WTC11 (cell line): Measurements from ENCODE around the gene HSBP1L1. TPM values are rescaled to one million over a fixed set of nuclear protein-coding genes. Genes with fewer than 3 reads are reported as not detected.
A peak's percentile ranks its signal among the peaks of the same experiment; 100 is the strongest.

Experiments
- ATAC-seq: fragments of 200-7000 bp; cut with Tn5 transposase; 2 replicates; pipeline ENCODE4 v1.10.0; 2021; ENCODE audit warnings: mild to moderate bottlenecking, moderate library complexity
- CTCF ChIA-PET: fragments of 300-600 bp; sonication (Branson Sonifier 250); formaldehyde crosslinking; loops from one replicate; lab custom pipeline; 2021; ENCODE audit warnings: antibody characterized with exemption; lab: Charles Lee
- POLR2A ChIA-PET: fragments of 350-600 bp; sonication (Branson Sonifier 250); formaldehyde crosslinking; loops from one replicate; lab custom pipeline; 2021; ENCODE audit warnings: antibody characterized with exemption; lab: Charles Lee
- DNase-seq: peaks from one replicate; pipeline ENCODE4 v3.0.0; 2021; ENCODE audit warnings: low spot score
- H3K27ac Mint-ChIP-seq: 2 replicates; pipeline ENCODE4 v1.8.0; 2021; ENCODE audit warnings: mixed read lengths
- H3K27me3 Mint-ChIP-seq: 2 replicates; pipeline ENCODE4 v1.8.0; 2021; ENCODE audit warnings: low read depth, mild to moderate bottlenecking, moderate library complexity, mixed read lengths
- H3K36me3 Mint-ChIP-seq: 2 replicates; pipeline ENCODE4 v1.8.0; 2021; ENCODE audit warnings: mixed read lengths
- H3K4me1 Mint-ChIP-seq: 2 replicates; pipeline ENCODE4 v1.8.0; 2022; ENCODE audit warnings: mixed read lengths
- H3K4me3 Mint-ChIP-seq: 2 replicates; pipeline ENCODE4 v1.8.0; 2021; ENCODE audit warnings: mild to moderate bottlenecking, moderate library complexity, mixed read lengths
- H3K9me3 Mint-ChIP-seq: 2 replicates; pipeline ENCODE4 v1.8.0; 2021; ENCODE audit warnings: mixed read lengths
- CBFB ChIP-seq: sonication (generic); formaldehyde crosslinking; IDR thresholded peaks from 2 replicates; pipeline ENCODE4 v1.8.1; 2022; ENCODE audit warnings: mild to moderate bottlenecking, low read depth, missing genetic modification reagents
- IRF2 ChIP-seq: sonication (generic); formaldehyde crosslinking; IDR thresholded peaks from 2 replicates; pipeline ENCODE4 v1.8.0; 2022; ENCODE audit warnings: low read depth, missing genetic modification reagents, borderline replicate concordance
- MLX ChIP-seq: sonication (generic); formaldehyde crosslinking; IDR thresholded peaks from 2 replicates; pipeline ENCODE4 v1.8.1; 2023; ENCODE audit warnings: mild to moderate bottlenecking, missing genetic modification reagents, moderate library complexity
- OVOL2 ChIP-seq: fragments of 250-450 bp; sonication (Bioruptor Pico); IDR thresholded peaks from 2 replicates; pipeline ENCODE4 v1.9.0; 2021; ENCODE audit warnings: mild to moderate bottlenecking, borderline replicate concordance
- STAT6 ChIP-seq: sonication (generic); formaldehyde crosslinking; conservative IDR thresholded peaks from 2 replicates; pipeline ENCODE4 v1.8.1; 2023; ENCODE audit warnings: mild to moderate bottlenecking, low read depth, missing genetic modification reagents, moderate library complexity
- TCF7 ChIP-seq: sonication (generic); formaldehyde crosslinking; IDR thresholded peaks from 2 replicates; pipeline ENCODE4 v1.8.0; 2022; ENCODE audit warnings: mild to moderate bottlenecking, low read depth, missing genetic modification reagents, moderate library complexity
- ZNF121 ChIP-seq: sonication (generic); formaldehyde crosslinking; IDR thresholded peaks from 2 replicates; pipeline ENCODE4 v1.8.0; 2023; ENCODE audit warnings: missing genetic modification reagents
- total RNA-seq: library from RNA; stranded (reverse); gene quantifications from 3 replicates; pipeline ENCODE4 v1.2.3, GENCODE V29; 2021
- TF ChIP-seq, protein P1 (sequence below): sonication (generic); formaldehyde crosslinking; IDR thresholded peaks from 2 replicates; pipeline ENCODE4 v1.8.0; 2022; ENCODE audit warnings: mild to moderate bottlenecking, missing genetic modification reagents
- TF ChIP-seq, protein P2 (sequence below): sonication (generic); formaldehyde crosslinking; IDR thresholded peaks from 2 replicates; pipeline ENCODE4 v1.8.0; 2022; ENCODE audit warnings: missing genetic modification reagents
- TF ChIP-seq, protein P3 (sequence below): sonication (generic); formaldehyde crosslinking; IDR thresholded peaks from 2 replicates; pipeline ENCODE4 v1.8.1; 2023; ENCODE audit warnings: mild to moderate bottlenecking, missing genetic modification reagents, moderate library complexity
- TF ChIP-seq, protein P4 (sequence below): sonication (generic); formaldehyde crosslinking; IDR thresholded peaks from 2 replicates; pipeline ENCODE4 v1.8.1; 2022; ENCODE audit warnings: mild to moderate bottlenecking, moderate library complexity, missing genetic modification reagents
- TF ChIP-seq, protein P5 (sequence below): fragments of 250-450 bp; sonication (Bioruptor Pico); IDR thresholded peaks from 2 replicates; pipeline ENCODE4 v2.1.2; 2022; ENCODE audit warnings: mild to moderate bottlenecking, moderate library complexity

Gene HSBP1L1
- total RNA-seq, 1 experiment from 2014 or later, result 1.4 TPM

DNA sequence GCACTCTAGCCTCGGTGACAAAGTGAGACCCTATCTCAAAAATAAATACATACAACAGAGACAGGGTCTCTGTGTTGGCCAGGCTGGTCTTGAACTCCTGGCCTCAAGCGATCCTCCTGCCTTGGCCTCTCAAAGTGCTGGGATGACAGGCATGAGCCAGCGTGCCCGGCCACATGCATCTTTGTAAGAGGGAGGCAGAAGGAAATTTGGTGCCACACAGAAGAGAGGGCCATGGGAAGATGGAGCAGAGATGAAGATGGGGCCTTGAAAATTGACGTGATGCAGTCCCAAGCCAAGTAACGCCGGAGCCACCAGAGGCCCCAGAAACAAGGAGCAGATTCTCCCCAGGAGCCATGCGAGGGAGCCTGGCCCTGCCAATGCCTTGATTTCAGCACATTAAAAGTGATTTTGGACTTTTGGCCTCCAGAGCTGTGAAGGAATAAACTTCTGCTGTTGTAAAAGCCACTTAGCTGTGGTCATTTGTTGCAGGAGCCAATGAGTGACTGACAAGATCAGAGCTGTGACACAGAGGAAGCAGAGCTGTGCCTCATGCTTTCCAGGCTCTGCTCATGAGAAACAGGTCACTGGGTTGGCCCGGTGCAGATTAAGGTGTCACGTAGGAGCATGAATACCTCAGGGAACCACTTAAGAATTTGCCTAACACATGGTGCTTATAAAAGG, 10.3 kb upstream of the HSBP1L1 start (continued):
- TF ChIP-seq IRF2, result no peak

GRCh38 chr18:79954791-79955190, 9.7 kb upstream of the HSBP1L1 start:
- ATAC-seq (no peak), DNase-seq (no peak)
- peaks cover 85% of the 10 kb centered on the region for H3K27me3 Mint-ChIP-seq
- TF ChIP-seq, protein P1, sequence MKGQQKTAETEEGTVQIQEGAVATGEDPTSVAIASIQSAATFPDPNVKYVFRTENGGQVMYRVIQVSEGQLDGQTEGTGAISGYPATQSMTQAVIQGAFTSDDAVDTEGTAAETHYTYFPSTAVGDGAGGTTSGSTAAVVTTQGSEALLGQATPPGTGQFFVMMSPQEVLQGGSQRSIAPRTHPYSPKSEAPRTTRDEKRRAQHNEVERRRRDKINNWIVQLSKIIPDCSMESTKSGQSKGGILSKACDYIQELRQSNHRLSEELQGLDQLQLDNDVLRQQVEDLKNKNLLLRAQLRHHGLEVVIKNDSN (CRISPR knock-in tag), result peak; percentile 63; the same call in 1 of the 2 replicates
- TF ChIP-seq, protein P2, sequence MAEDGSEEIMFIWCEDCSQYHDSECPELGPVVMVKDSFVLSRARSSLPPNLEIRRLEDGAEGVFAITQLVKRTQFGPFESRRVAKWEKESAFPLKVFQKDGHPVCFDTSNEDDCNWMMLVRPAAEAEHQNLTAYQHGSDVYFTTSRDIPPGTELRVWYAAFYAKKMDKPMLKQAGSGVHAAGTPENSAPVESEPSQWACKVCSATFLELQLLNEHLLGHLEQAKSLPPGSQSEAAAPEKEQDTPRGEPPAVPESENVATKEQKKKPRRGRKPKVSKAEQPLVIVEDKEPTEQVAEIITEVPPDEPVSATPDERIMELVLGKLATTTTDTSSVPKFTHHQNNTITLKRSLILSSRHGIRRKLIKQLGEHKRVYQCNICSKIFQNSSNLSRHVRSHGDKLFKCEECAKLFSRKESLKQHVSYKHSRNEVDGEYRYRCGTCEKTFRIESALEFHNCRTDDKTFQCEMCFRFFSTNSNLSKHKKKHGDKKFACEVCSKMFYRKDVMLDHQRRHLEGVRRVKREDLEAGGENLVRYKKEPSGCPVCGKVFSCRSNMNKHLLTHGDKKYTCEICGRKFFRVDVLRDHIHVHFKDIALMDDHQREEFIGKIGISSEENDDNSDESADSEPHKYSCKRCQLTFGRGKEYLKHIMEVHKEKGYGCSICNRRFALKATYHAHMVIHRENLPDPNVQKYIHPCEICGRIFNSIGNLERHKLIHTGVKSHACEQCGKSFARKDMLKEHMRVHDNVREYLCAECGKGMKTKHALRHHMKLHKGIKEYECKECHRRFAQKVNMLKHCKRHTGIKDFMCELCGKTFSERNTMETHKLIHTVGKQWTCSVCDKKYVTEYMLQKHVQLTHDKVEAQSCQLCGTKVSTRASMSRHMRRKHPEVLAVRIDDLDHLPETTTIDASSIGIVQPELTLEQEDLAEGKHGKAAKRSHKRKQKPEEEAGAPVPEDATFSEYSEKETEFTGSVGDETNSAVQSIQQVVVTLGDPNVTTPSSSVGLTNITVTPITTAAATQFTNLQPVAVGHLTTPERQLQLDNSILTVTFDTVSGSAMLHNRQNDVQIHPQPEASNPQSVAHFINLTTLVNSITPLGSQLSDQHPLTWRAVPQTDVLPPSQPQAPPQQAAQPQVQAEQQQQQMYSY (CRISPR knock-in tag), result no peak
- TF ChIP-seq CBFB, result no peak
- TF ChIP-seq, protein P3, sequence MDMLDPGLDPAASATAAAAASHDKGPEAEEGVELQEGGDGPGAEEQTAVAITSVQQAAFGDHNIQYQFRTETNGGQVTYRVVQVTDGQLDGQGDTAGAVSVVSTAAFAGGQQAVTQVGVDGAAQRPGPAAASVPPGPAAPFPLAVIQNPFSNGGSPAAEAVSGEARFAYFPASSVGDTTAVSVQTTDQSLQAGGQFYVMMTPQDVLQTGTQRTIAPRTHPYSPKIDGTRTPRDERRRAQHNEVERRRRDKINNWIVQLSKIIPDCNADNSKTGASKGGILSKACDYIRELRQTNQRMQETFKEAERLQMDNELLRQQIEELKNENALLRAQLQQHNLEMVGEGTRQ (CRISPR knock-in tag), result peak; percentile 68
- no peaks in the 10 kb centered on the region for H3K9me3 Mint-ChIP-seq
- ChIA-PET CTCF (interaction anchor here (2.2 kb wide), 1 partner anchor 21 kb away, joined by 7 read pairs; no protein-coding TSS in a partner anchor), POLR2A (no interaction called here)
- no peaks in the 10 kb centered on the region for H3K36me3 Mint-ChIP-seq
- no peak overlapping the region for H3K27ac Mint-ChIP-seq
- H3K4me3 Mint-ChIP-seq, result no peak overlapping the region
- H3K4me1 Mint-ChIP-seq, result peaks cover 32% of the 10 kb centered on the region

DNA sequence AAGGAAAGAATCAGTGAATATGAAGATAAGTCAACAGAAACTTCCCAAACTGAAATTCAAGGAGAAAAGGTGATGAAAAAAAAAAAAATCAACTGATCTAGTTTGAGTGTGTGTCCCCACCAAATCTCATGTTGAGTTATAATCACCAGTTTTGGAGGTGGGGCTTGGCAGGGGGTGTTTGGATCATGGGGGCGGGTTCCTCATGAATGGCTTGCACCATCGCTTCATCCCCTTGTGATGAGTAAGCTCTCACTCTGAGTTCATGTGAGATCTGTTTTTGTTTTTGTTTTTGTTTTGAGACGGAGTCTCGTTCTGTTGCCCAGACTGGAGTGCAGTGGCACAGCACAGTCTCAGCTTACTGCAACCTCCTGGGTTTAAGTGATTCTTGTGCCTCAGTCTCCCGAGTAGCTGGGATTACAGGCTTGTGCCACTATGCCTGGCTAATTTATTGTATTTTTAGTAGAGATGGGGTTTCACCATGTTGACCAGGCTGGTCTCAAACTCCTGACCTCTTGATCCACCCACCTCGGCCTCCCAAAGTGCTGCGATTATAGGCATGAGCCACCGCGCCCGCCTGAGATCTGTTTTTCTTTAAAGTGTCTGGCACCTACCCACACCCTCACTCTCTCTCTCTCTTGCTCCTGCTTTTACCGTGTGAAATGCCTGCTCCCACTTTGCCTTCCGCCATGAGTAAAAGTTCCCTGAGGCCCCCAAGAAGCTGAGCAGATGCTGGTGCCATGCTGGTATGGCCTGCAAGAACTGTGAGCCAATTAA, 9.0 kb upstream of the HSBP1L1 start:
- POLR2A ChIA-PET, result no interaction called here
- Mint-ChIP-seq H3K36me3 (no peaks in the 10 kb centered on the region), H3K27me3 (peaks cover 85% of the 10 kb centered on the region), H3K4me1 (peaks cover 39% of the 10 kb centered on the region), H3K9me3 (no peaks in the 10 kb centered on the region), H3K4me3 (no peak overlapping the region), H3K27ac (no peak overlapping the region)
- CTCF ChIA-PET, result no interaction called here
- ATAC-seq, result no peak
- no peak for DNase-seq
- TF ChIP-seq, protein P4, sequence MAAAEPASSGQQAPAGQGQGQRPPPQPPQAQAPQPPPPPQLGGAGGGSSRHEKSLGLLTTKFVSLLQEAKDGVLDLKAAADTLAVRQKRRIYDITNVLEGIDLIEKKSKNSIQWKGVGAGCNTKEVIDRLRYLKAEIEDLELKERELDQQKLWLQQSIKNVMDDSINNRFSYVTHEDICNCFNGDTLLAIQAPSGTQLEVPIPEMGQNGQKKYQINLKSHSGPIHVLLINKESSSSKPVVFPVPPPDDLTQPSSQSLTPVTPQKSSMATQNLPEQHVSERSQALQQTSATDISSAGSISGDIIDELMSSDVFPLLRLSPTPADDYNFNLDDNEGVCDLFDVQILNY (CRISPR knock-in tag), result no peak
- no peak for TF ChIP-seq STAT6 (CRISPR knock-in tag)

DNA sequence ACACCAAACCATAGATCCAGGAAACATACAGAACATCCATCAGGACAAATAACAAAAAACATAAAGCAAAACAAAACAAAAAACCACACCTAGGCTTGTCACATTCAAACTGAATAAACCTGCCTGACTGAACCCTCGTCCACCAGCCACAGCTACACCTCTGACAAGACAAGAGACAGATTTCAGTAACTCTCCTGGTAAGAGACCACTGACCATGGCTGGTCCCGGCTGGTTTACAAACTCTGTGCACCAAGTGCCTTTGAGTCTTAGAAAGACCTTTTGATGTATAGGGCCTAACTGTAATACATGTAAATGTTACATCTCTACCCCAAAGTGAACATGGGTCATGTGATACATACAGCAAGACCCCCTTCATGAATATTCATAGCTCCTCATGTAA, 8.2 kb upstream of the HSBP1L1 start:
- ChIA-PET POLR2A (no interaction called here), CTCF (no interaction called here)
- Mint-ChIP-seq H3K27me3 (peaks cover 91% of the 10 kb centered on the region), H3K9me3 (no peaks in the 10 kb centered on the region), H3K36me3 (no peaks in the 10 kb centered on the region), H3K4me1 (peaks cover 44% of the 10 kb centered on the region), H3K27ac (no peak overlapping the region), H3K4me3 (no peak overlapping the region)
- DNase-seq, result no peak
- ATAC-seq, result no peak
- TF ChIP-seq, protein P5, sequence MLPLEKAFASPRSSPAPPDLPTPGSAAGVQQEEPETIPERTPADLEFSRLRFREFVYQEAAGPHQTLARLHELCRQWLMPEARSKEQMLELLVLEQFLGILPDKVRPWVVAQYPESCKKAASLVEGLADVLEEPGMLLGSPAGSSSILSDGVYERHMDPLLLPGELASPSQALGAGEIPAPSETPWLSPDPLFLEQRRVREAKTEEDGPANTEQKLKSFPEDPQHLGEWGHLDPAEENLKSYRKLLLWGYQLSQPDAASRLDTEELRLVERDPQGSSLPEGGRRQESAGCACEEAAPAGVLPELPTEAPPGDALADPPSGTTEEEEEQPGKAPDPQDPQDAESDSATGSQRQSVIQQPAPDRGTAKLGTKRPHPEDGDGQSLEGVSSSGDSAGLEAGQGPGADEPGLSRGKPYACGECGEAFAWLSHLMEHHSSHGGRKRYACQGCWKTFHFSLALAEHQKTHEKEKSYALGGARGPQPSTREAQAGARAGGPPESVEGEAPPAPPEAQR (CRISPR knock-in tag), result no peak
- TF ChIP-seq MLX (CRISPR knock-in tag), result no peak
- no peak for TF ChIP-seq ZNF121 (CRISPR knock-in tag)
- TF ChIP-seq OVOL2 (CRISPR knock-in tag), result no peak
- TF ChIP-seq TCF7 (CRISPR knock-in tag), result no peak
